ENCODE measurements around the gene PRR5.

Gene PRR5

GRCh38 chr22:44697423-44698141 lies 4.4 kb upstream of the PRR5 start:
- Histone ChIP-seq H3K4me1 (ENCODE audit: insufficient read depth, low read length) (peaks cover 14% of the 10 kb centered on the region), H3K36me3 (ENCODE audit: insufficient read depth, low read length) (no peaks in the 10 kb centered on the region), H3K4me3 (ENCODE audit: low read length) (no peak overlapping the region), H3K27ac (ENCODE audit: low read depth, low read length) (no peak overlapping the region), H3K9ac (ENCODE audit: low read depth, low read length) (no peak overlapping the region), H3K9me3 (ENCODE audit: insufficient read depth, low read depth, low read length) (no peaks in the 10 kb centered on the region), H3K27me3 (ENCODE audit: insufficient read depth, low read length) (peaks cover 19% of the 10 kb centered on the region)
- WGBS: 39% methylated on average over 22 of the region's 22 CpGs

GRCh38 chr22:44698531-44699421 lies 3.2 kb upstream of the PRR5 start:
- H3K27me3 ChIP-seq (ENCODE audit: insufficient read depth, low read length): peaks cover 31% of the 10 kb centered on the region
- H3K9ac ChIP-seq (ENCODE audit: low read depth, low read length): peak overlapping the region; percentile 5; the same call in 1 of the 2 replicates
- H3K36me3 ChIP-seq (ENCODE audit: insufficient read depth, low read length): no peaks in the 10 kb centered on the region
- H3K9me3 ChIP-seq (ENCODE audit: insufficient read depth, low read depth, low read length): no peaks in the 10 kb centered on the region
- 48% methylated on average over 23 of the region's 23 CpGs for WGBS
- no peak overlapping the region; the same call in 1 of the 2 replicates for H3K4me3 ChIP-seq (ENCODE audit: low read length)
- H3K27ac ChIP-seq (ENCODE audit: low read depth, low read length): peak overlapping the region; percentile 64; the same call in 1 of the 2 replicates
- H3K4me1 ChIP-seq (ENCODE audit: insufficient read depth, low read length): peaks cover 22% of the 10 kb centered on the region

GRCh38 chr22:44700456-44700855 lies 1.5 kb upstream of the PRR5 start:
- H3K27me3 ChIP-seq (ENCODE audit: insufficient read depth, low read length): peaks cover 36% of the 10 kb centered on the region
- H3K27ac ChIP-seq (ENCODE audit: low read depth, low read length): no peak overlapping the region
- H3K36me3 ChIP-seq (ENCODE audit: insufficient read depth, low read length): 0 out of 2 replicates have a peak, but pooled peaks cover 4% of the 10 kb centered on the region
- H3K4me1 ChIP-seq (ENCODE audit: insufficient read depth, low read length): peaks cover 22% of the 10 kb centered on the region
- 93% methylated on average over 6 of the region's 6 CpGs for WGBS
- no peak overlapping the region for H3K4me3 ChIP-seq (ENCODE audit: low read length)
- no peaks in the 10 kb centered on the region for H3K9me3 ChIP-seq (ENCODE audit: insufficient read depth, low read depth, low read length)
- no peak overlapping the region for H3K9ac ChIP-seq (ENCODE audit: low read depth, low read length)

- WGBS: 83% methylated on average over 5 of the region's 5 CpGs
- Histone ChIP-seq H3K27ac (ENCODE audit: low read depth, low read length) (no peak overlapping the region), H3K27me3 (ENCODE audit: insufficient read depth, low read length) (peaks cover 36% of the 10 kb centered on the region), H3K9me3 (ENCODE audit: insufficient read depth, low read depth, low read length) (no peaks in the 10 kb centered on the region), H3K36me3 (ENCODE audit: insufficient read depth, low read length) (0 out of 2 replicates have a peak, but pooled peaks cover 4% of the 10 kb centered on the region), H3K4me3 (ENCODE audit: low read length) (peak overlapping the region; percentile 46), H3K4me1 (ENCODE audit: insufficient read depth, low read length) (peaks cover 22% of the 10 kb centered on the region), H3K9ac (ENCODE audit: low read depth, low read length) (peak overlapping the region; percentile 15; the same call in 1 of the 2 replicates)
Measured at GRCh38 chr22:44701187-44701790, 715 bp upstream of the PRR5 start.

GRCh38 chr22:44702479-44703198 lies 635 bp downstream of the PRR5 start:
- no peaks in the 10 kb centered on the region for H3K9me3 ChIP-seq (ENCODE audit: insufficient read depth, low read depth, low read length)
- H3K36me3 ChIP-seq (ENCODE audit: insufficient read depth, low read length): 0 out of 2 replicates have a peak, but pooled peaks cover 4% of the 10 kb centered on the region
- H3K27me3 ChIP-seq (ENCODE audit: insufficient read depth, low read length): peaks cover 36% of the 10 kb centered on the region
- WGBS: under 1% methylated on average over 60 of the region's 60 CpGs
- peak overlapping the region; percentile 70 for H3K9ac ChIP-seq (ENCODE audit: low read depth, low read length)
- peak overlapping the region; percentile 73 for H3K4me3 ChIP-seq (ENCODE audit: low read length)
- no peak overlapping the region for H3K27ac ChIP-seq (ENCODE audit: low read depth, low read length)
- H3K4me1 ChIP-seq (ENCODE audit: insufficient read depth, low read length): peaks cover 22% of the 10 kb centered on the region

GRCh38 chr22:44703255-44703870 lies 1.4 kb downstream of the PRR5 start:
- Histone ChIP-seq H3K36me3 (ENCODE audit: insufficient read depth, low read length) (0 out of 2 replicates have a peak, but pooled peaks cover 4% of the 10 kb centered on the region), H3K9ac (ENCODE audit: low read depth, low read length) (peak overlapping the region; percentile 70; the same call in 1 of the 2 replicates), H3K9me3 (ENCODE audit: insufficient read depth, low read depth, low read length) (no peaks in the 10 kb centered on the region), H3K4me3 (ENCODE audit: low read length) (peak overlapping the region; percentile 73), H3K4me1 (ENCODE audit: insufficient read depth, low read length) (peaks cover 21% of the 10 kb centered on the region), H3K27ac (ENCODE audit: low read depth, low read length) (no peak overlapping the region), H3K27me3 (ENCODE audit: insufficient read depth, low read length) (peaks cover 36% of the 10 kb centered on the region)
- WGBS: 50% methylated on average over 23 of the region's 23 CpGs

- H3K4me3 ChIP-seq (ENCODE audit: low read length): no peak overlapping the region
- no peak overlapping the region for H3K9ac ChIP-seq (ENCODE audit: low read depth, low read length)
- peaks cover 36% of the 10 kb centered on the region for H3K27me3 ChIP-seq (ENCODE audit: insufficient read depth, low read length)
- 0 out of 2 replicates have a peak, but pooled peaks cover 4% of the 10 kb centered on the region for H3K36me3 ChIP-seq (ENCODE audit: insufficient read depth, low read length)
- no peak overlapping the region for H3K27ac ChIP-seq (ENCODE audit: low read depth, low read length)
- peaks cover 11% of the 10 kb centered on the region for H3K4me1 ChIP-seq (ENCODE audit: insufficient read depth, low read length)
- H3K9me3 ChIP-seq (ENCODE audit: insufficient read depth, low read depth, low read length): no peaks in the 10 kb centered on the region
- WGBS: 93% methylated on average over 16 of the region's 16 CpGs
Measured at GRCh38 chr22:44704159-44705021, 2.4 kb downstream of the PRR5 start.

GRCh38 chr22:44705022-44705297 lies 3.0 kb downstream of the PRR5 start:
- no peaks in the 10 kb centered on the region for H3K9me3 ChIP-seq (ENCODE audit: insufficient read depth, low read depth, low read length)
- H3K27ac ChIP-seq (ENCODE audit: low read depth, low read length): no peak overlapping the region
- no peak overlapping the region for H3K4me3 ChIP-seq (ENCODE audit: low read length)
- WGBS: 91% methylated on average over 4 of the region's 4 CpGs
- peaks cover 36% of the 10 kb centered on the region for H3K27me3 ChIP-seq (ENCODE audit: insufficient read depth, low read length)
- 0 out of 2 replicates have a peak, but pooled peaks cover 4% of the 10 kb centered on the region for H3K36me3 ChIP-seq (ENCODE audit: insufficient read depth, low read length)
- peaks cover 8% of the 10 kb centered on the region for H3K4me1 ChIP-seq (ENCODE audit: insufficient read depth, low read length)
- no peak overlapping the region for H3K9ac ChIP-seq (ENCODE audit: low read depth, low read length)

GRCh38 chr22:44706488-44706887 lies 4.5 kb downstream of the PRR5 start:
- H3K27ac ChIP-seq (ENCODE audit: low read depth, low read length): no peak overlapping the region
- H3K27me3 ChIP-seq (ENCODE audit: insufficient read depth, low read length): peaks cover 25% of the 10 kb centered on the region
- H3K9ac ChIP-seq (ENCODE audit: low read depth, low read length): no peak overlapping the region
- 0 out of 2 replicates have a peak, but pooled peaks cover 4% of the 10 kb centered on the region for H3K36me3 ChIP-seq (ENCODE audit: insufficient read depth, low read length)
- WGBS: 88% methylated on average over 8 of the region's 8 CpGs
- no peaks in the 10 kb centered on the region for H3K9me3 ChIP-seq (ENCODE audit: insufficient read depth, low read depth, low read length)
- no peak overlapping the region for H3K4me3 ChIP-seq (ENCODE audit: low read length)
- peaks cover 8% of the 10 kb centered on the region for H3K4me1 ChIP-seq (ENCODE audit: insufficient read depth, low read length)
